ENCODE results near the gene NFIA. TPM values are rescaled to one million over a fixed set of nuclear protein-coding genes. Genes with fewer than 3 reads are reported as not detected.

The NFIA gene
- total RNA-seq, 4 donors from 2014 or later, result 32.0 to 160 (median 32.9) TPM

DNA sequence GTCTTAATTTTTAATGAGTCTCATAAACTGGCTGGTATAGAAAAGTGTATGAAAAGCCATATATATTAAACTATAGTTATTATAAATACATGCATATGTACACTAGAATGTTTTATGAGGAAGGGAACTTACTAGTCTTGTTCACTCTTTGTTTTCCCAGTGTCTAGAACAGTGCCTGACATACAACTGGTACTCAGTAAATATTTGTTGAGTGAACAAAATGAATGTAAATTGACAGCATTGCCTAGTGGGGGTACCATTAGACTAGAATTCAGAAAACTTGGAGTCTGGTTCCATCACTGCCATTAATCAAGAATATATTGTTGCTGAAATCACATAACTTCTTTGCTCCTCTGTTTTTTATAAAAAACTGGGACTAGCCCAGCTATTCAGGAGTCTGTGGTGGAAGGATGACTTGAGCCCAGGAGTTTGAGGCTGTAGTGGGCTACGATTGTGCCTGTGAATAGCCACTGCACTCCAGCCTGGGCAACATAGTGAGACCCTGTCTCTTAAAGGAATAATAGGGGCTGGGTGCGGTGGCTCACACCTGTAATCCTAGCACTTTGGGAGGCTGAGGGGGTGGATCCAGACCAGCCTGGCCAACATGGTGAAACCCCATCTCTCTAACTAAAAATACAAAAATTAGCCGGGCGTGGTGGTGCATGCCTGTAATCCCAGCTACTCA is 51.1 kb downstream of the NFIA start:
- no peak overlapping the region for H3K4me3 ChIP-seq
- no peaks in the 10 kb centered on the region for H3K27me3 ChIP-seq
- no peak for TF ChIP-seq POLR2A (IDR thresholded peaks at IDR 0.05)
- TF ChIP-seq, protein P1, sequence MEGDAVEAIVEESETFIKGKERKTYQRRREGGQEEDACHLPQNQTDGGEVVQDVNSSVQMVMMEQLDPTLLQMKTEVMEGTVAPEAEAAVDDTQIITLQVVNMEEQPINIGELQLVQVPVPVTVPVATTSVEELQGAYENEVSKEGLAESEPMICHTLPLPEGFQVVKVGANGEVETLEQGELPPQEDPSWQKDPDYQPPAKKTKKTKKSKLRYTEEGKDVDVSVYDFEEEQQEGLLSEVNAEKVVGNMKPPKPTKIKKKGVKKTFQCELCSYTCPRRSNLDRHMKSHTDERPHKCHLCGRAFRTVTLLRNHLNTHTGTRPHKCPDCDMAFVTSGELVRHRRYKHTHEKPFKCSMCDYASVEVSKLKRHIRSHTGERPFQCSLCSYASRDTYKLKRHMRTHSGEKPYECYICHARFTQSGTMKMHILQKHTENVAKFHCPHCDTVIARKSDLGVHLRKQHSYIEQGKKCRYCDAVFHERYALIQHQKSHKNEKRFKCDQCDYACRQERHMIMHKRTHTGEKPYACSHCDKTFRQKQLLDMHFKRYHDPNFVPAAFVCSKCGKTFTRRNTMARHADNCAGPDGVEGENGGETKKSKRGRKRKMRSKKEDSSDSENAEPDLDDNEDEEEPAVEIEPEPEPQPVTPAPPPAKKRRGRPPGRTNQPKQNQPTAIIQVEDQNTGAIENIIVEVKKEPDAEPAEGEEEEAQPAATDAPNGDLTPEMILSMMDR (IDR thresholded peaks at IDR 0.05), result no peak
- no peak overlapping the region for H3K27ac ChIP-seq
- no peaks in the 10 kb centered on the region for H3K36me3 ChIP-seq
- no peak for DNase-seq
- H3K9me3 ChIP-seq, result no peaks in the 10 kb centered on the region
- peaks cover 0 to 4% (median 0%) of the 10 kb centered on the region in 4 donors for H3K4me1 ChIP-seq

DNA sequence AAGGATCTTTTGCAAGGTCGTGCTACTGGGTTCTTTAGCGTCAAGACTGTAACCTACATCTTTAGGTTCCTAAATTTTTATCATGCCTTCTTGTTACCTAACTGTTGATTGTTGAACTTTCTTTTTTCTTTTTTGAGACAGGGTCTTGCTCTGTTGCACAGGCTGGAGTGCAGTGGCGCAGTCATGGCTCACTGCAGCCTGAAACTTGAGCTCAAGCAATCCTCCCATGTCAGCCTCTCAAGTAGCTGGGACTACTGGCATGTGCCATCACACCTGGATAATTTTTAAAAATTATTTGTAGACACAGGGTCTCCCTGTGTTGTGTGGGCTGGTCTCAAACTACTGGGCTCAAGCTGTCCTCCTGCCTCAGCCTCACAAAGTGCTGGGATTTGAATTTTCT is 52.9 kb downstream of the NFIA start:
- Histone ChIP-seq H3K27ac (no peak overlapping the region), H3K4me1 (peaks cover 0 to 9% (median 0%) of the 10 kb centered on the region in 4 donors), H3K27me3 (no peaks in the 10 kb centered on the region), H3K36me3 (no peaks in the 10 kb centered on the region), H3K4me3 (no peak overlapping the region), H3K9me3 (no peaks in the 10 kb centered on the region)
- DNase-seq, result no peak
- TF ChIP-seq, protein P1 (IDR thresholded peaks at IDR 0.05), result no peak
- no peak for TF ChIP-seq POLR2A (IDR thresholded peaks at IDR 0.05)

- no peak overlapping the region for H3K27ac ChIP-seq
- H3K4me1 ChIP-seq, result peaks cover 0 to 17% (median 0%) of the 10 kb centered on the region in 4 donors
- no peaks in the 10 kb centered on the region for H3K36me3 ChIP-seq
- DNase-seq, result no peak
- no peaks in the 10 kb centered on the region for H3K27me3 ChIP-seq
- no peak overlapping the region for H3K4me3 ChIP-seq
- TF ChIP-seq, protein P1 (IDR thresholded peaks at IDR 0.05), result no peak
- no peak for TF ChIP-seq POLR2A (IDR thresholded peaks at IDR 0.05)
- H3K9me3 ChIP-seq, result no peaks in the 10 kb centered on the region
Observed at GRCh38 chr1:61138305-61138704, 55.9 kb downstream of the NFIA start.

DNA sequence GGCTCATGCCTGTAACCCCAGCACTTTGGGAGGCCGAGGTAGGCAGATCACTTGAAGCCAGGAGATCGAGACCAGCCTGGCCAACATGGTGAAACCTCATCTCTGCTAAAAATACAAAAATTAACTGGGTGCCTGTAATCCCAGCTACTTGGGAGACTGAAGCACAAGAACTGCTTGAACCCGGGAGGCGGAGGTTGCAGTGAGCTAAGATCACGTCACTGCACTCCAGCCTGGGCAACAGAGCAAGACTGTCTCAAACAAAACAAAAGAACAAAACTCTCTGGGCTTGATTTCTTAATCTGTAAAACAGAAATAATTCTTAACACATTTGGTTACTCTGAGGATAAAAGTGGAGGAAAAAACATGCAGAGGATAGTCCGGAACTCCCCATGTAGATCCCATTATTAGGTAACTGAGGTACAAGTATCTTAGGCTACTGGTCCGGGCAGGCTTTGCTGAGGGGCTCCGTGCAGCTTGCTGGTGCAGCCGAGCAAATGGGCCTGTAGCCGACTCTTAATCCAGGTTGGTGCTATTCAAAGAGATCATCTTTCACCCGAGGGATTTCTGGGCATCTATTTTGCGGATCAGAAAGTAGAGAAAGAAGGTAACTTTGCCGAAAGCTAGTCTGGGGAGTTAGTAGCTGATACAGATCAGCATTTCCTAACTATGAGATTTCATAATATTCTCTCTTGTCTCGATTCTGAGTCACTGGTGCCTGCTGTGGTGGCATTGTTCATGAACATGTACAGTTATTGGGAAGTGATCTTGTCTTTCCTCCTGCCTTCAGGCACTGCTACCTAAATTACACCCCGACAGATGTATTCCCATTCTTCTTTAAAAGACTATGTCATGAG is 56.8 kb downstream of the NFIA start:
- H3K4me3 ChIP-seq, result no peak overlapping the region
- no peaks in the 10 kb centered on the region for H3K27me3 ChIP-seq
- no peaks in the 10 kb centered on the region for H3K9me3 ChIP-seq
- no peaks in the 10 kb centered on the region for H3K36me3 ChIP-seq
- H3K27ac ChIP-seq, result no peak overlapping the region
- DNase-seq, result no peak
- H3K4me1 ChIP-seq, result peaks cover 0 to 13% (median 0%) of the 10 kb centered on the region in 4 donors
- TF ChIP-seq, protein P1 (IDR thresholded peaks at IDR 0.05), result no peak

- no peak for TF ChIP-seq POLR2A (IDR thresholded peaks at IDR 0.05)
- TF ChIP-seq, protein P1 (IDR thresholded peaks at IDR 0.05), result no peak
- no peak overlapping the region for H3K4me3 ChIP-seq
- H3K9me3 ChIP-seq, result no peaks in the 10 kb centered on the region
- no peaks in the 10 kb centered on the region for H3K27me3 ChIP-seq
- peaks cover 0 to 13% (median 0%) of the 10 kb centered on the region in 4 donors for H3K4me1 ChIP-seq
- H3K27ac ChIP-seq, result no peak overlapping the region
- no peak for DNase-seq
- no peaks in the 10 kb centered on the region for H3K36me3 ChIP-seq
Observed at GRCh38 chr1:61139775-61140549, 57.6 kb downstream of the NFIA start.

Measured in Peyer's patch (tissue), 4 donors.